Fibroblast of lung (primary cell): Measurements from ENCODE around the gene FARSA.

ENCODE experiments used
- CTCF ChIP-seq, 2 donors: IDR thresholded peaks in 1 of 2; conservative IDR thresholded peaks in 1 of 2; 1 replicate in 1 of 2; 2 replicates in 1 of 2; pipeline ENCODE4 v1.5.1; 2011 to 2012; ENCODE audit warnings: low read length in 2 of 2, control low read depth in 1 of 2, inconsistent platforms in 1 of 2, low read depth in 1 of 2, mild to moderate bottlenecking in 1 of 2
- EZH2 ChIP-seq: IDR thresholded peaks from 2 replicates; pipeline ENCODE4 v1.5.1; 2012; ENCODE audit warnings: low read length, control low read depth, mild to moderate bottlenecking; ENCODE audit errors: missing control alignments

GRCh38 chr19:12974301-12975220 lies 41.0 kb upstream of the FARSA start:
- no peak for TF ChIP-seq CTCF (conservative IDR thresholded peaks at IDR 0.05 in 1 of 2, IDR thresholded peaks at IDR 0.05 in 1 of 2; ENCODE audit: low read depth in 1 of 2, low read length in 2 of 2)
- no peak for TF ChIP-seq EZH2
